Activated CD4-positive, alpha-beta T cell treated with anti-CD3 and anti-CD28 coated beads for 1 hour (primary cell): ENCODE measurements around the gene SLC36A1.

Experiments
- DNase-seq: peaks from one replicate; pipeline ENCODE4 v3.0.0-alpha.2; 2020

Gene SLC36A1

DNA sequence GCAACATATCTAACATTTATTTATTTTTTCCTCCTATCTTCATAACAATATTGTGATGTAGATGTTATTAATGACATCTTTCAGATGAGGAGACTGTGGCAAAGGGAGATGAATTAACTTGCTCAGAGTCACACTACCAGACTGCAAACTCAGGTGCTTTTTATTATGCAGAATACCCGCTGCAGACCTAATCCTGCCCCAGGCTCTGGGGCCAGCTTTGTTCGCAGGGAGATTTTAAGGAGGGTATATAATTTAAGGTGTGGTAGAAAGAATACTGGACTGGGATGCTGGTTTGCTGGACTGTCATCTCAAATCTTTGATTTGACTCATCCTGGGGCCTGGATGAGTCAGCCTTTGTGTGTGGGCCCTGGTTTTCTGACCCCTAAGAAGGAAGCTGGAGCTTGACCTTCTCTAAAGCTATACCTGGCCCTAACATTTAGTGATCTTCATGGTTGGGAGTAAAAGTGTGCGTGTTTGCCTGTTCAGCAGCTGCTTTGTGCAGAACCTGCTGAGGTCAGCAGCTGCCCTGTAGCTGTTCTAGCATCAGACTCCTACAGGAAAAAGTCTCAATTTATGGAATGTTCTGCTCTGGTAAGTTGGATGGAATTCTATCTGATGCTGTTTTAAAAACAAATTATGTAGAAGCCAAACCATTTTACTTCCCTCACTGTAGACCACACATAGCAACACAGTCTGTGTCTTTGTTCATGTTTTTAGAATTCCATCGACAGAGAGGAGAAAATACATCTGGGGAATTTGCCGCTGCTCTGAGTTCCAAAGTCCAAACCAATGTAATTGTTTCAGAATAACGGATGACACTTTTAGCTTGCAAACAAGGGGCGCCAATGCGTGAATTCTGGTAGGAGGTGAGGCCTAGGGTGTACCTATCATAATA, 4.5 kb downstream of the SLC36A1 start:
- DNase-seq: no peak

DNA sequence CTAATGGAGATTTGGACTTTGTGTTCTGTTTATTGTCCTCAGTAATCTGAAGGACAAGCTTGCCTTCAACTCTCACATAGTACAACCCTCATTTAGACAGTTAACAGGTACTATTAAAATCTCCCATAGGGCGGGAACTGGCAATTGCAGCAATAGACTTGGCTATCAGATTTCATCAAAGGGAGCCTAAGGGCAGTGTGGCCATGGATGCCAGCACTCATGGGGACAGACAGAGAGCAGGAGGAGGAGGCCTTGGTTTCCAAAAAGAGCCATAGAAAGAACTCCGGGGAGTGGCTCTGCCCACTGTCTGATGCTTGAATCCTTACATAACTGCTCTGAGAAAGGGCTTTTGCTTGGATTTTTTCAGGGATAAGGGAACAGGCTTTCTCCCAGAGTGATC, 6.8 kb downstream of the SLC36A1 start:
- no peak for DNase-seq

DNA sequence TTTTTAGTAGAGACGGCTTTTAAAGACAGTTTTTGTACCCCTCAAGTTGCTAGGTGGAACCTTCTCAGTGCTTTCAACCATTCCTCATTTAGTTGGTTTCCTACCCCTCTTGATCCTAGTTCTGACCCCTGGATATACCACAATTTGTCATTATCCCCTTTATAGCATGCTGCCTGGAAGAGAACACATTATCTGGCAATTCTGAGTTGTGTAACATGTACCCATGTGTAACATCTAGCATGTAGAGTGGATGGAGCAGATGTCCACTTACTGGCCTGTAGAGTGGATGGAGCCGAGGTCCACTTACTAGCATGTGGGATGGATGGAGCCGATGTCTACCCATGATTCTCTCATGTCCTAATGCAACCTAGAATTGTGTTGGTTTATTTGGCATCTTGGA, 7.5 kb downstream of the SLC36A1 start:
- DNase-seq: no peak

DNA sequence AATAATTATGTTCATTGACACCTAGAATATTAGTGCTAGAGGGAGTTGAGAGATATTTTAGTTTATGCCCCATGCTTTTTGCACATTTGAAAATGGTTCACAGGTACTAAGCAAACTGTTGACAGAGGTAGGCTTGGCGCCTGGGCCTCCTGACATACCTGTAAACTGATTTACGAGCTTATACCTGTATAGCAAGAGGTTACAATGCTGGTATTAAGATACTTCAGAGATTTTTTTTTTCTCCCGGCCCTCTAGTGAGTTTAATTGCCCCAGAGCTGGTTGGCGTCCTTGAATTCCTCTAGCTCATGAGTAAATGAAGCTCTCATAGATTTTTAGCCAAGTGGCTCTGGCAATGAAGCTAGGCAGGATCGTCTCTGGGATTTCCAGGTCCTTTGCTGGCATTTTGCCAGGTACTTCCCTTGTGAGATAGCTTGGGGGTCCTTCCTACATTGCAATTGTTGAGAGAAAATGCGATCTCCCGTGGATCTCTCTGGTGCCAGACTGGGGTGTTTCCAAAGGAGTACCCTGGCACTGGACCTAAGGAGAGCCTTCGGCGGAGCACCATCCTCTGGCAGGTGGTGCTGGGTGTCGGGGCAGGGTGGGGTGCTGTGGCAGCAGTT, 9.0 kb downstream of the SLC36A1 start:
- no peak for DNase-seq

DNA sequence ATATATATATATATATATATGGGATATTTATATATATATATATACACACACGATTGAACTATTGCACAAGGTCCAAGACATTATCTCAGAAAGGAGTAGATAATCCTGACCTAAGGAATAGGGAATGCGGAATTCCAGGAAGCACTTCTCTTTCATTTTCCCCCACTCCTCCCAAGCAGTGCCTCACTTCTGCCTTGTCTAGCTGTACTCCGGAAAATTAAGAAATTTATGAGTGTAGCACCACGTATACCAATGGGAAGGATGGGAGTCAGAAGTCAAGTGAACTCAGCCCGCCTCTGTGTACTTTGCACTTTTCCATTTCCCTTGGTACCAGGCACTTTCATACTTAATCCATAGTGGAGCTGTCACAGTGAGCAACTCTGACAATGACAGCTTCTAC, 10.9 kb downstream of the SLC36A1 start:
- no peak for DNase-seq

DNA sequence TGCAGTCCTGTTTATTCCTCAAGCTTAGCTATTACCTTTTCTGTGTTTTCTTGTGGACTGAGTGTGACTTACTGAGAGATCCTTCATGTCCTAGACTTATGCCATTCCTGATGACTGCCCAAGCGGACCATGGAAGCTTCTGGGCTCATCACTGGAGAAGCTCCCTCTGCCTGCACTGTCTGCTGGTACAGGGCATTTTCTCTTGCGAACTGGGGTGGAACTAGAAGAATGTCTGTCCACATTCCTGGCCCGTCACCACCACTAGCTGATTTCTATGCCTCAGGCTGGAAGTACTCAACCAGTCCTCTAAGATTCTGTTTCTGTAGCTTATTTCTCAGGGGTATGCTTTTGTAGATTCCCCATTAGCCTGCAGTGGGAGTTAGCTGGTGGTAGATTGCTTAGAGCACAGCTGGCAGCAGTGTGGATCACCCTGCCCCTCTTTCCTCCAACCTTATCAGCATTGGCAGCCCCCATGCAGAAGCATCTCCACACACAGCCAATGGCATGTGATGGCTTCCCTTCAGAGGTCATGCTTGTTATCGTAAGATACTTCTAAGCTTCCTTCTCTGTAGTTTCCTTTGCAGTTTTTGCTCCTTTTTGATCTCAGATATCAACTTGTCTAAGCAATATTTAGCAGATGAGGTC, 12.4 kb downstream of the SLC36A1 start:
- DNase-seq: no peak

DNA sequence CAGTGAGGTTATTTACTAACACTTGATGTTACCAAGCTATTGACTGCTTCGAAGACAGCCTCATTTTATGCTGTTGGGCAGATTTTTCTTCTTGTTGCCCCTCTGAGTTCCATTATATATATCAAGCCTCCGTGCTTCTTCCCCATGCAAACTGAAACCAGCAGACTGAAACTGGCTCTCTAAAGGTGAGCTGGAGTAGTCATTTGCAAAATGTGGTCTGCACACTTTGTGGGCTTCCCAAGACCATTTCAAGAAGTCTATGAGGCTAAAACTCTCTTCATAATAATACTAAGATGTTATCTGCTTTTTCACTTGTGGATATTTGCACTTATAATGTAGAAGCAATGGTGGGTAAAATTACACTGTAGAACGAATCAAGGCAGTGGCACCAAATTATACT, 13.9 kb downstream of the SLC36A1 start:
- no peak for DNase-seq

DNA sequence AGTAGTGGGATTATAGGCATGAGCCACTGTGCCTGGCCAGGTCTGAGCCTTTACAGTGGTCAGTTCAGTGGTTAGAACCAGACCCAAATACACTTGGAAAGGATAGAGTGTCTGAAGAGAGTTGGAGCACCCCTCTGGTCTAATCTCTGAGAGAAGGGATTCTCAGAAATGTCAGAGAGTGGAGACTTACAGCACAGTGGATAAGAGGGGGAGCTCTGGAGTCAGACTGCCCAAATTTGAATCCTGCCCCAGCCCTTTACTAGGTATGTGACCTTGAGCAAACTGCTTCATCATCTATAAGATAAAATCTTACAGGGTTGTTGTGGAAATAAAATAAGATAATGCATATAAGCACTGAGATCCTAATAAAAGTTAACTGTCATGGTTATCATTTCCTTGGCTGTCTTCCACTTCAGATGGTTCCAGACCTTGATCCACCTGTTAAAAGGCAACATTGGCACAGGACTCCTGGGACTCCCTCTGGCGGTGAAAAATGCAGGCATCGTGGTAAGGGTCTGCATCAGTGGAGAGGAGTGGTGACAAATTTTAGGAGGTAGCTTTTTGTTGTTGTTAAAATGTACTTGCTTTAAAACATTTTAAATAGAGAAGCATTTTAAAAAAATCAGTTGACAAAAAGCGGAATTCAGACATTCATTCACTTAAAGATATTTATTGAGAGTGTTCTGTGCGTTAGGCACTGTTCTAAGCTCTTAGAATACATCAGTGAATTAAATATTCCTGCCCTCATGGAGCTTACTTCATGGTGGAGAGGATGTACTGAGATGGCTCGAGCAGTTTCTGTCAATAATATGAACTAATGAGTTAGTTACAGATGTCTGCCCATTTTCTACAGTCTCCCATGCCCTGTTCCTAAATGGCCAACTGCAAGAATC, 16.0 kb downstream of the SLC36A1 start:
- no peak for DNase-seq

DNA sequence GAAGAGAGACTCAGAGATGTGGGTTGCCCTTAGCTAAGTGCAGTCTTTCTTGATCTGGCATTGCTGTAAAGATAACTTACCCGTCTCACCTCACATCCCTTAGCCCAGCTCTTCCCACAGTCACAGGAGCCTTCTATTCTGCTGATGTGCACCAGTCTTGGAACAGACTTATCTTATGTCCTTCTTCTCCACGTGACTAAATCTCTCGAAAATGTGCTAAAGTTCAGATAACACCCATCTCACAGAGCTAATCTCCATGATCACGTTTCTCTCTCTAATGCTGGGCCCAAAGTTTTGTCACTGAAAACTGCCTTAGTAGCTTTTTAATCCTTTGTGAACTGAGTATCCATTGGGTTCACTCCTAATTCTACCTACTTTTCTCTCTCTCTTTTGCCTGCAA, 16.7 kb downstream of the SLC36A1 start:
- no peak for DNase-seq

DNA sequence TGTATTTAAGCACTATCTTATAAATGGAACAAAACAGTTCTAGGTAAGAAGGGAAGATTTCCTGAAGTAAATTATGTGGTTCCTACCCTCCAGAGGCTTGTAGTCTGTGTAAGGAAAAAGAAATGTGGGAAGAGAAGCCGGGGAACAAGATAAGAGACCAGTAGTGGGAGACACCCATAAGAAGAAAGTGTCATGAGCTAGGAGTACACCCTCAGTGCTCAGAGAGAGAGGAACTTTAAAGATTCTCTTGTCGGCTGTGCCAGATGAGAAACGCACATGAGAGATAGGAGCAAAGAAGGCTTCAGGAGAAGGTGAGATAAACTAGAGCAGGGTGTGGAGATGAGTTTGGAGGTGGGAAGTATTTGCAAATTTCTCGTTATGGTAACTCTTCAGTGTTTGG, 18.1 kb downstream of the SLC36A1 start:
- DNase-seq: no peak

DNA sequence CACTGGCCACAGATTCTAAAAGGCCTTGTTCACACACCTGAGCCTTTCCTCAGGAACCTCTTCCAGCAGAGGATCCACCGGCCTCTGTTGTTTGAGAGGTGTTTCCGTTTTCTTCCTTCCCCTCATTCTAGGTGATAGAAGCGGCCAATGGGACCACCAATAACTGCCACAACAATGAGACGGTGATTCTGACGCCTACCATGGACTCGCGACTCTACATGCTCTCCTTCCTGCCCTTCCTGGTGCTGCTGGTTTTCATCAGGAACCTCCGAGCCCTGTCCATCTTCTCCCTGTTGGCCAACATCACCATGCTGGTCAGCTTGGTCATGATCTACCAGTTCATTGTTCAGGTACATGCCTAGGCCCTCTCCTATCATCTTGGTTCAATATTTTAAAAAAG, 20.2 kb downstream of the SLC36A1 start:
- DNase-seq: no peak

DNA sequence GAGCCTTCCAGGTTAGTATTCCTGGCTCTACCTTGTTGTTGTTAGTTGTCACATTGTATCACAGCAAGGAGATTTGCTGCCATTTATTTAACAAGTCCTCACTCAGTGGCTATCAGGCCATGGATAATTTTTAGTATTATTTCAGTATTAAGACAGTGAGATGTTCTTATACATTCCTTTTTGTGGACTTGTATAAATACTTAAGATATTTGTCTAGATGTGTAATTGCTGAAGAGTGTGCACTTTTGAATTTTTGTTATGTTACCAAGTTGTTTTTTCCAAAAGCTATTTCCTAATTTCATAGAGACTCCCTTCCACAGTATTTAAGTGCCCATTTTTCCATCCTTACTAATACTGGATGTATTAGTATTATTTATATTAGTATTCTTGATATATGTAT, 22.0 kb downstream of the SLC36A1 start:
- DNase-seq: no peak

DNA sequence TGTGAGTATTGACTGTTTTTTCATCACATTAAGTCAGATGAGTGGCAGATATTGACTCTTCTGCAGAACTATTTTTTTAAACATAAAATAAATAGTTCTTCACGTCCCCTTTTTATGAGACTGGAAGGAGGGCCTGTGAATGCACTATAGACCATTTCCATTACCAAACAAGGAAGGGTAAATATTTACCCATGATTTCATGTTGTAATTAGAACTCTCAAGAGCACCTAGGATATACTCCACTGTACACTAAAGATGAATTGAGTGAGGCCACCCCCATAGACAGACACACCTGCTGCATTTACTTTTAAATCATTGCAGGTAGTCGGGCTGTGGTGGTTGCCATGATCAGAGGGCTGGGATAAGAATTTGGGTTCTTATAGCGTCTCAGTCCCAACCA, 22.6 kb downstream of the SLC36A1 start:
- DNase-seq: no peak

DNA sequence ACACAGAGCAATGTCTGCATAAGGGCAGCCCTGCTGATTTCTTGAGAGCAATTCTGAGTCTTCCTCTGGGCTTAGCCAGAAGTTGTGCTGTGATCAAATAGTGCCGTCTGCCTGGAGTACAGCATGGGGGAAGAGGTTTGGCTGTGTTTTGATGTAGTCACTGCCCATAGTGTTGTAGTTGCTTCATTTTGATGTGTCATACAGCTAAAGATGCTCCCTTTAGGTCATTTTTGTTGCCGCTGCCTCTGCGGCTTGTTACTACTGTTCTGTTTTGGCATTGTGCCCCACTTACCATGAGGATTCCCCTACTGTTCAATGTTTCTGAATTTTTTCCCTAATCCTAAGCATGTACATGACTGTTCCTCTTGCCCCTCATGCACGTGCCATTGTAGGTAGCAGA, 23.0 kb downstream of the SLC36A1 start:
- no peak for DNase-seq

DNA sequence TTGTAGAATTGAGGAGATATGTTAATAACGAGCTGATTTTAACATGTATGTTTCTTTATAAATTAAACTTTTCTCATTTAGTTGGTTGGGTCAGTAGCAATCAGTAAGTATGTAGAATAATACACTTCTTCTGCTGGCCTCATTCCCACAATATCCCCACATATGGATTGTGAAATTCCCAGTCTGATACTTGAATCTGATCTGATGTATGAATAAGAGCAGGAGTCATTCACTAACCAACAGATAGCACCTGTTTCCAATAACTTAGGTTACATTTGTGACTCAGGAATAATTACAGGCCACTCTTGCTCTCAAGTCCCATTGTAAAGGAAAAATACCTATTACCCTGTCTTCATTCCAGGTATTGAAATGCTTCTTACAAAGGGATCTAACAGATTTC, 23.9 kb downstream of the SLC36A1 start:
- no peak for DNase-seq

DNA sequence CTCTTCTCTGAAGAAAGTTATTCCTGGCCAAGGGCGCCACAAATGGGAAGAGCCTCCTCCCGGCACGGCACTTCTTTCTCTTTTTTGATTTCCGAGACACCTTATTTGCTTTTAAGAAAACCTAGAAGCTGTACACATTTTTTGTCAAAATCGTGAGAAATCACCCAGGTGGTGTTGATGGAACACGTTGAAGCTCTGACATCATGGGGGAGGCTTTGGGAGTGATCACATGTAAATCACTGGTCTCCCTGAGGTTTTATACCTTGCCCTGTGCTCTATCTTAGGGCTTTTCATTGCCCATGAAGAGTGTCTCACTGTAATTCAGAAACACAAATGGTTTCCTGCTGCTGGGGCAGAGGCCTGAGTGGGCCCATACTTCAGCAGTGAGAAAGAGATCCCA, 27.4 kb downstream of the SLC36A1 start:
- DNase-seq: no peak

DNA sequence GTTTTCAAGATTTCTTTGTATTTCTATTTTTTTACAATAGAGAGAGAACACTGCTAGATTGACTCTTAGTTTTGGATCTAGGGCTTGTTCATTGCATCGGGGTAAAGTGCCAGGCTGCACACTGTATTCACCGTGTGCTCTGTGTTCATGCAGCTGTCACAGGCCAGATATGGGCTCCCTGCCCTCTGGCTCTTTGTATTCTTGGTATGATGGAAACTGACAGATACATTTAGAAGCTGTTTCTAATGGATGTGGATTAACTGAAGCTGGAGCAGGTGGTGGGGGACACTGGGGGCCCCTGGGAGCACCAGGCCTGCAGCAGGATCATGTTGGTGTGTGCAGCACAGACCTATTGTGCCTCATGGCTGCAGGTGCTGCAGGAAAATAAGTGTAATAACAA, 28.0 kb downstream of the SLC36A1 start:
- no peak for DNase-seq

DNA sequence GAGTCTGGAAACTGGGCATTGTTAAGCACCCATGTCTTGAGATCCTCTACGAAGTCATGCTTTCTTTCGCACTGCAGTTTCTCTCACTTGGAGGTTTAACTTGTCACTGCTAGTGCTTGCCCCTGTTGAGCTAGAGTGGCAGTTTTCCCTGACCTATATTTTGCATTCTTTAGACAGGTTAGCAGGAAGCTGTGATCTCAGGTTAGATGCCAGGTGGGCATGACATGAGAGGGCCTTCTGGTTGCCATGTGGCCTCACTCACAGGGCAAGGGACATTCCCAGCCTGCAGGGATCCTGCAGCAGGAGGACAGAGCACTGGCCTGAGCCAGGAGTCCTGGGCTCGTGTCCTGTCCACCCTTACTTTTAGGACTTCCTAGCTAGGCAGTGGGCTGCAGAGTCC, 28.6 kb downstream of the SLC36A1 start:
- DNase-seq: no peak

DNA sequence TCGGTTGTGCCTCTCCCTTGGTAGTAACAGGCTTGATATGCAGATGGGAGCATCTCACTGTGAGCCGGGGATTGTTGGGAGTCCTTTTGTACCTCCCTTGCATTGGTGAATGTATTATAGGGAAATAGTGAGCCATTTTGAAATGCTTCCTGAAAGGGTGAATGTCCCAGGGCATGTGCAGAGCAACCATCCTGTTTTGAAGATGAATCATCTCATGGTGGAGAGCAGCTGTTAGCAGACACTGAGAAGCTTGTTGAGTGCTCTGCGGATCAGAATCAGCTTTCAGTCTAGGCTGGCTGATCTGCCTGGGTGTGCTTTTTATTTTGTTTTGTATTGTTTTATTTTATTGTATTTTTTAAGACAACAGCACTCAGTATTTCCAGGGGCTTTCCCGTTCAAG, 29.7 kb downstream of the SLC36A1 start:
- DNase-seq: no peak

DNA sequence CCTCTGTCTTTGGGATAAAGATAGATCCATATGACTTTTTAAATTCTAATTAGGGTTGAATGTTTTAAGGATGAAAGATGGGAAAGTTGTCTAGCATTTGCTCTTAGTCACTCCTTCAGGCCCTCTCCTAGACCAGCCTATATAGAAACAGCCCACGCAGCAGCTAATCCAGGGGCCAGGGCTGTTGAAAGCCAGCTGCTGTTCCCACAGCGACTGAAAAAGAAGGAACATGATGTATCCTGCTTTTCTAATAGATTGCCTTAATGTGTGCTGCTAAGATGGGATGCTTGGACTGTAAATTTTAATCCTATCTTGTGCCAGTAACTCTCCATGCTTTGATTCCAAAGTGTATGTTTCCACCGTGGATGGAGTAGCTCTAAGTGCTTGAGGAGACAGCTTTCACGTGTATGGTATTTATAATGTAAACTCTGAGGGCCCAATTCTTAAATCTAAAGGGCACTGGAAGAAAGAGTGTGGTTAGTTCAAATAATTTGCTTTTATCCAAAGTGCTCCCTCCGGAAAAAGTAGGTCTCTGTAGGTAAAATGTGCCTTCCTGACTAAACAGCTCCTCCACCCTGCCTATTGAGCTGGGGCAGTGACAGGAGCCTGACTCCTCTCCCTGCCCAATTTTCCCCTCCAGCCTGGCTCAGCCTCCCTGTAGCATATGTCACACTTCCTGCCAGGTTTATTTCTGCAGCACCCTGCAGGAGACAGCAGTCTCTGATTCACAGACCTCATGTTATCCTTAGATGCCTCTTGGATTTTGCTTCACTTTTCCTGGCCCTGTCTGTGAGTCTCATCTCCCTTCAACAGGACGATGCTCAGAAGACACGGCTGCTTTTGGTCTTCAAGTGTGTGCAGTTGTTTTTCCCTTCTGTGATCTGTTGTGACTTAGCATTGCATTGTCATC, 33.2 kb downstream of the SLC36A1 start:
- no peak for DNase-seq

DNA sequence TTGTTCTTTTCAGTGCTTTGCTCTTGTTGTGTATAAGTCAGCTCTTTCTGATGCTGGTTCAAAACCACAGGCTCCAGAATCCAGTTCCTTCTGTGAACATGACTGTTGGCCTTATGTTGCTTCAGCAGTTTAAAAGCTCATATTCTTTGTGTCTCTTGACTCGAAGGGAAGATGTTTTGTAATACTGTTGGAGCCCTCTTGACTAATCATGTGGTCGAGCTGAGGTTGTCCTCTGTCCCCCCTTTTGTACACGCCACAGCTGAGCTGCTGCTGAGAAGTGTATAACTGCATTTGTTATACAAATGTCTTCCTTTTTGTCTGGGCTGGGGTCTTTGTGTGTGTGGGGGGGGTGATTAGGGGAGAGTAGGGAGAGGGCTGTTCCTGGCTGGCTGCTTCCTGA, 35.8 kb downstream of the SLC36A1 start:
- no peak for DNase-seq

DNA sequence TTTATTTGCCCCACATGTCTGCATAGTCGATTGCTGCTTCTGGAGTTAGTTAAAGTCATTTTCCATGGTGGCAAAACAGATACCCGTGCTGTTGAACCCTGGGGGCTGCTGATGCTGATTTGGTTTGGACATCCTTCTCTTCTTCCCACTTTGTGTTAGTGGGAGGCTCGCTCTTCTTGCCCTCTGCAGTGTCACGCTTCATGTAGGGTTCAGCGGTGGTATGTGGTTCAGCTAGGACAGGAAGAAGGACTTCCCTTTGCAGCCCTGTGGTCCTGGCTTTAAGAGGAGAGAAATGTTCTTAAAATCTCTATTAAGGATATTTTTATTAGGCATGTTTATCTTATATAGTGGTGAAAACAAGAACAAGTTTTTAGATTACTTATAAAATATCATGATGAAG, 36.2 kb downstream of the SLC36A1 start:
- no peak for DNase-seq
